Measurements from ENCODE around the gene CHCHD6.

DNA sequence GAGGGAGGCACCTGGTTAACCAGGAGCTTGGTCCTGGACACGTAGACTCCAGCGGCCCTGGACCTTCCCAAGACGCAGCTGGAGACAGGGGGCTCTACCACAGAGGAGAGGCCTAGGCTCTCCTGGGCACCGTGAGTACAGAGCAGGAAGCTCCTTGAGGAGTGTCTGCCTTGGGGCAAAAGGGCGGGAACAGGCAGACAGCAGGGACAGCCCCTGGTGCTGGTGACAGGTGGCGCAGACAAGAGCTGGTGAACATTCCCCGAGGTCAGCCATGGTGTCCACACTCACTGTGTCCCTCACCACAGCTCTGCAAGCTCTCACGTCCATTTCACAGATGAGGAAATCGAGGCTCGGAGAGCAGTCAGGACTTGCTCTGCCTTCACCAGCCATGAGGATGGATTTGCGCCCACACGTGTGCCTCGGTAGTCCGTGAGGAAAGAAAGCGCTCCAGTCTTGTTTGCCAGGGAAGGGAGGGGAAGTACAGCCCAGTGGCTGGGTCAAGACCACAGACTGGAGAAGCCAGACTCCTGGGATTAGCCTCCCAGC is 276.3 kb downstream of the CHCHD6 start:
- TF ChIP-seq, protein P1, sequence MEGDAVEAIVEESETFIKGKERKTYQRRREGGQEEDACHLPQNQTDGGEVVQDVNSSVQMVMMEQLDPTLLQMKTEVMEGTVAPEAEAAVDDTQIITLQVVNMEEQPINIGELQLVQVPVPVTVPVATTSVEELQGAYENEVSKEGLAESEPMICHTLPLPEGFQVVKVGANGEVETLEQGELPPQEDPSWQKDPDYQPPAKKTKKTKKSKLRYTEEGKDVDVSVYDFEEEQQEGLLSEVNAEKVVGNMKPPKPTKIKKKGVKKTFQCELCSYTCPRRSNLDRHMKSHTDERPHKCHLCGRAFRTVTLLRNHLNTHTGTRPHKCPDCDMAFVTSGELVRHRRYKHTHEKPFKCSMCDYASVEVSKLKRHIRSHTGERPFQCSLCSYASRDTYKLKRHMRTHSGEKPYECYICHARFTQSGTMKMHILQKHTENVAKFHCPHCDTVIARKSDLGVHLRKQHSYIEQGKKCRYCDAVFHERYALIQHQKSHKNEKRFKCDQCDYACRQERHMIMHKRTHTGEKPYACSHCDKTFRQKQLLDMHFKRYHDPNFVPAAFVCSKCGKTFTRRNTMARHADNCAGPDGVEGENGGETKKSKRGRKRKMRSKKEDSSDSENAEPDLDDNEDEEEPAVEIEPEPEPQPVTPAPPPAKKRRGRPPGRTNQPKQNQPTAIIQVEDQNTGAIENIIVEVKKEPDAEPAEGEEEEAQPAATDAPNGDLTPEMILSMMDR (IDR thresholded peaks at IDR 0.05; ENCODE audit: insufficient read depth, low read length, poor library complexity, severe bottlenecking): no peak
- TF ChIP-seq EZH2phosphoT487 (conservative IDR thresholded peaks at IDR 0.05; ENCODE audit: low read length): no peak
